HL-60/S4 (cell line): Measurements from ENCODE around the gene CHRNA3.

ENCODE experiments used
- in situ Hi-C: fragments of 300-500 bp; cut with MboI; formaldehyde crosslinking; loops from 2 replicates; pipeline ENCODE4 v1.14.3; 2022; ENCODE audit warnings: low sequenced_read_pairs

The CHRNA3 gene

DNA sequence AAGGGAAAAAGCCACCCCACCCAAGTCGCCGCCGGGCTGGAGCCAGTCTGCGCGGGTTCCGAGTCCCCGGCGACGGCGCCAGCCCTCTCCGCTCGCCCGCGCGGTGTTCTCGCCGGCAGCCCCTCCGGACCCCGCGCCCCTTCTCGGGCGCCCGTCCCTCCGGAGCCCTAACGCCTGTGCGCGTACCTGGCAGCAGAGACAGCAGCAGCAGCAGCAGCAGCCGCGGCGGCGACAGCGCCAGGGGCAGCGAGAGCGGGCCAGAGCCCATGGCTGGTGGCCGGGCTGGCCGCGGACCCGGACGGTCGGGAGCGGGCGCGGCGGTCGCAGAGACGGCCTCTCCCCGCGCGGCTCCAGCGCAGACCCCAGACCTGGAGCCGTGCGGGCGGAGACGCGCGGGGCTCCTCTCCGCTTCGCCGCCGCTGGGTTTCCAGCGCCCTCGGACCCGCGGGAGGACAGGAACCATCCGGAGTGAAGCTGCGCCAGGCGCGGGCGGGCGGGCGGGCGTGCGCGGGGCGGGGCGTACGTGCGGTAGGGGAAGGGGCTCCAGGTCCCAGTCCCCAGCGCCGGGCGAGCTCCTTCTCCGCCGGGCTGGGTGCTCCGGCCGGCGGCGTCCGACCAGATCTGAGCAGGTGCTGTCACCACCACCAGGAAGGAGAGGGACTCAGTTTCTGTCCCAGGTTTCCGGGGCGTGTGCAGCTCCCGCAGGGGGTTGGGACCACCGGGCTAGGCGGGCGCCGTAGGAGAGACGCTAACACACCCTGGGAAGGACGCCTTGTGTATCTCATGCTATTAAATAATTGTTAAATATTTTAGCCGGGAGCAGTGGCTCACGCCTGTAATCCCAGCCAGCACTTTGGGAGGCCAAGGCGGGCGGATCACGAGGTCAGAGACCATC is at the start of gene CHRNA3:
Gene CHRNA3, minus strand, starts transcription at position 470 of the 895 bp plus-strand sequence. Its CDS starts 202 bp downstream, at position 268.
- in situ Hi-C loops: no loop called here

DNA sequence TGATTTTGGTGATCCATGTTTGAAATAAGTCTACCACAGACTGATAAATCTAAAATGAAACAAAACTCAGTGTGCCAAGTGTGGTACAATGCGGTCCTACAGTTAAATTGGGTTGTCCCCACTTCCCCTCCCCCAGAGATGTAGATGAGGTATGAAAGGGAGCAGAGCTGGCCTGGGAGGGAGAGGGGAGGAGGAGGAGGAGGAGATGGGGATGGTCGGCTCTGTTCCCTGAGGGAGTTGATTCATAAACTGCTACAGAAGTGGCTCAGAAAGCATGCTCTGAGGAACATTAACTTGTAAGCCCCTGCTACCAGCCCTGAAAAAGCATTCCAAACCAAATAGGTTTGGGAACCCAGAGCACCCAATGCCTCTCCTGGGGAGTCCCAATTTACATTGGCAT is 48.2 kb upstream of the CHRNA3 start:
- in situ Hi-C loops: no loop called here

DNA sequence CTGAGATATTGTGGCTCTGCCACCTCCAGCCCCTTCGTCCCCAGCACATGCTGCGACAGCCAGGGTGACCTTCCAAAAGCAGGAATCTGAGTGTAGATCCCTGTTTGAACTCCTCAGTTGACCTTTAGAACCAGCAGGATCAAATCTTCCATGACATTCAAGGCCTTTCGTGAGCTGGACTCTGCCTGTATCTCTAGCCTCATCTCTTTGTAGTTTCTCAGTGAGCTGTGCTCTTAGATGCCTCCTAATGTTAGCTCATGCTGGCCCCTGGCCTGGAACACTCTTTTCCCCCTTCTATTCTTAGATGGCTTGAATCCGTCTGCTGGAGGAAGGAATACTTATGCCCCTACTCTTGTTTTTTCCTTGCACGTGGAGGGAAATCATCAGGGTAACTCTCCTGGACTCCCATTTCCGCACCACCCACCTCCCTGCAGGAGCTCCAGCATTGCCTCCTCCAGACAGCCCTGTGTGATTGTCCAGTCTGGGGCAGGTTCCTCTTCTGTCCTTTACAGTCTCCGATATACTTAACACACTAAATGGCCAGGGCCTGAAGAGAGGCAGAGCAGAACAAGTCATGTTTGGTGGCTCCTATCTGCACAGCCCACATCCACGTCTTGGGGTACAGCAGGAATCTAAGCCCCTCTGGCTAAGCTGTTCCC is 46.9 kb upstream of the CHRNA3 start:
- in situ Hi-C loops: no loop called here

DNA sequence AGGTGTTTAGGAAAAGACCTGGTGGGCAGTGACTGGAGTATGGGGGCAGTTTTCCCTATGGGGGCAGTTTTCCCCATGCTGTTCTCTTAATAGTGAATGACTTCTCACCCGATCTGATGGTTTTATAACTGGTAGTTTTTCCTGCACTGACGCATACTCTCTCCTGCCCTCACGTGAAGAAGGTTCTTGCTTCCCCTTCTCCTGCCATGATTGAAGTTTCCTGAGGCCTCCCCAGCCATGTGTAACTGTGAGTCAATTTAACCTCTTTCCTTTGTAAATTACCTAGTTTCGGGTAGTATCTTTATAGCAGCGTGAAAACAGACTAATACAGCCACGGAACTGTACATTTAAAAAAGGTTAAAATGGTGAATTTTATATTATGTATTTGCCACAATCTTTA is 45.2 kb upstream of the CHRNA3 start:
- in situ Hi-C loops: no loop called here

DNA sequence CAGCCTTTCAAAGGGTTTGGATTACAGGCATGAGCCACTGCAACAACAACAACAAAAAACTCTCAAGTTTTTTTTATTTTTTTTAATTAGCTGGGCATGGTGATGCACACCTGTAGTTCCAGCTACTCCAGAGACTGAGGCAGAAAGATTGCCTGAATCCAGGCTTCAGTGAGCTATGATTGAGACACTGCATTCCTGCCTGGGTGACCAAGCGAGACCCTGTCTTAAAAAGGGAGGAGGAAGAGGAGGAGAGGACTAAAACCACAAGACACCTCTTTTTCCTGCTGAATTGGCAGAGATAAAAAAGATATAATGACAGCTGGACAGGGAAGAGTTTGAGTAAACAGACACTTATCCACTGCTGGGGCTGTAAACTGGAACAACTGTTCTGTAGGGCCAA is 42.9 kb upstream of the CHRNA3 start:
- in situ Hi-C loops: no loop called here

DNA sequence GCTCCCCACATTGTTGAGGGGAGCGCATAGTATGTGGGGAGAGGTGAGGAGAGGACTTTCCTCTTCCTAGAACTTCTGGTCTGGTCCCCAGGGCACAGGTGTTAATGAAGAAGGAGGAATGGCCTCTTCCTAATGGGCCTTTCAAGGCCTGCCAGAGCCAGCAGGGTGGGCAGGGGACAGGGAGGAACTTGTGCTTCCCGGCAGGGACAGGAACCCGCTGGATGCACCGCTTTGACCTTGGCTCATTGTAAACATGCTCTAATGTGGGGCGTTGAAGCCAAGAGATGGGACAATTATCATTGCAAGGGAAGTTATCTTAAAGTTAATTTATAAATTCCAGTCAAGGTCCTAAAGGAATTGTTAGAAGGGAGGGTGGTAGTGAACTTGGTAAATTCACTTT is 41.2 kb upstream of the CHRNA3 start:
- in situ Hi-C loops: no loop called here

DNA sequence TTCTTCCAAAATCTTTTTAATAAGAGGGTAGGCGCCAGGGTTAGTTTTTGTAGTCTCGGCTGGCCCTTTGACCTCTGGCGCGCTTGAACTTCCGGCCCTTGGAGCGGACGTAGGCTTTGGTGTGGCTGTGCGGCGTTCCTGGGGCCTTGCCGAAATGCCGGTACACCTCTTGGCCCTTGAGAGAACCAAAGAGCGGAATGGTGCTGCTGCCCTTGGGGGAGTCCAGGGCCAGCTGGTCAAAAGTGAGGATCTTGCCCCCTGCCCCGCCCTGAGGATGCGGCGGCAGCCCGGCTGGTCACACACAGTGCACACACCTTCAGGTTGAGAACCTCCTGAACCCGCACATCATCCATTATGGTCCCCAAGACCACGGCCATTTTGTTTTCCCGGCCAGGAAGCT is 40.2 kb upstream of the CHRNA3 start:
- in situ Hi-C loops: no loop called here

DNA sequence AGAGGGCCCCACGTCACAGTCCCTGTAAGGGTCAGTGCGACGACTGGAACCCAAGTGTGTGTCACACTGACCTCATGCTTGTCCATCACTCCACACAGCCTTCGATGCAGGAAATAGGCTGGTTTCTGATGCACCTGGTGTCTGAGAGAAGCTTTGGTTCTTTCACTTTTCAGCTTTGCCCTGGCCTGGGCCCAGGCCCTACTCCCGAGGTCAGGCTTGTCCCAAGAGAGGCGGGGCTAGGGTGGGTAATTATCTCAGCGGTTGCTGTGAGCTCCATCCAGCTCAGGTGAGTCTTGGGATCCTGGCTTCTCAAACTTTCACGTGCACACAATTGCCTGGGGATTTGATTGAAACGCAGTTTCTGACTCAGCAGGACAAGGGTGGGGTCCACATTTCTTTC is 39.8 kb upstream of the CHRNA3 start:
- in situ Hi-C loops: no loop called here

DNA sequence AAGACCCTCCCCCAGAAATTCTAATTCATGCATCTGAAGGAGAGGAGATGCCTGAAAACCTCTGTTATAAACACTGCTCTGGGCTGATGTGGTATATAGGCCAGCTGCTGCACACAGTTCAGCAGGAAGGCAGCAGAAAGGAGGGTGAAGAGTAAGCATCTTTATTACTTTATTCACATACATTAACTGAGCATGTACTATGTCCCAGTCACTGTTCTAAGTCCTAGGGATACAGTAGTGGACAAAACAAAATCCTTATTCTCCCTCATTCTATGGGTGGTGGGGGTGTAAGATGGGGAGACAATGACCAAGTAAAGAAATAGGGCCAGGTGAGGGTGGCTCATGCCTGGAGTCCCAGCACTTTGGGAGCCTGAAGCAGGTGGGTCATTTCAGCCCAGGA is 38.0 kb upstream of the CHRNA3 start:
- in situ Hi-C loops: no loop called here

DNA sequence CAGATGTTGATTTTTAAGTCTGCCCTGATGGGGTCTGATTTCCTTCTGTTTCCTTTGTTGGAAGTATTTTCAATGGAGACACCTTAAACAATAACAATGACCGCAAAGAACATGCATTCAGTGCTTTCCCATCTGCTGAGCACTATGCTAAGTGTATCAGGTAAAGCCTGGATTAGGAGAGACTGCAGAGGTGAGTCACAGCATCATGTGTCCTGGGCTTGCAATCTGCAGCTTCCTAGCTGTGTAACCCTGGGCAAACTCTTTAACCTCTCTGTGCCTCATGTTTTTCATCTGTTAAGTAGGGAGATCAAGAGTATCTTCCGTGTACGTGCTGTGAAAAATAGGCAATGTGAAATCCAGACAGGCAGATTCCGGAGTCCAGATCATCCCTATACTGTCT is 33.5 kb upstream of the CHRNA3 start:
- in situ Hi-C loops: no loop called here

DNA sequence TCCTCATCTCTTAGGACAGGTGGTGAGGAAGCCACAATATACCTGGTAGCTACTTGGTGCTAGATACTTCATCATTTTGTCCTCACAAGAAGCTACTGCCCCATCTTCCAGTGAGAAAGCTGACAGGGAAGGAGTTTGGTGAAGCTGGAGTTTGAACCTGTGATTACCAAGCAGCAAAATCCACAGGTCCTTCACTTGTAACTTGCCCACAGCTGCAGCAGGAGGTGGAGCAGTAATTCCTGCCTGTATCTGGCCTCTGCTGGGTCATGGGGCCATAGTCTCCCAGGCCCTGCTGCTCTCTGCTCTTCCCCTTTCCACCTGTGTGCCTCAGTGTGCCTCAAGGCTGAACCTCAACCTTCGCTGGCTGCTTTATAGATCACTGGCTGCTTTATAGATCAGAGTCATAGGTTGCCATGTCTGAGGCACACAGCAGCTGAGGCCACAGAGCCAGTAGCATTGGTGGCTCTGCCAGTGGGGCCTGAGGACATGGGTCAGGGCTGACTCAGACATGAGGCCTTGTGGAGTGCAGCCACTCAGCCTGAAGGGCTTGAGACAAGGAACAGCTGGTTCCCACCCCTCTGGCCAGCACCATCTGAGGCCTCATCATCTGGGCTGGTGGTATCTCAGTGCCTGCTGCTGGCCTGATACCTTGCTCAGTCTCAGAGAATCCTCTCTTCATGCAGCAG is 31.3 kb upstream of the CHRNA3 start:
- in situ Hi-C loops: no loop called here

DNA sequence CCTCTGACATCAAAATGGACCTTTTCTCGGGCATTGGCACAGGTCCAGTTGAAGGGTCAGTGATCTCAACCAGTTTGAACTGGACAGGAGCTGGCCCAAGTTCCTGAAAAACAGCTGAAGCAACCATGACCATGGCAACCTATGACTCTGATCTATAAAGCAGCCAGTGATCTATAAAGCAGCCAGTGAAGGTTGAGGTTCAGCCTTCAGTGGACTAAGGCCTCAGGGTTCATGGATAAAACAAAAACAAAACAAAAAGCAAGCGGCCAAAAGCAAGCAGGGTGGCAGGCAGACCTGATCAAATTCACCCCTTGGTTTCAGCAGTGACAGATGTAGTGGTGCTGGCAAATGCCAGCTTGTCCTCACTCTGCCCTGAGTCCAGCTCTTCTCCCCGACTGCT is 30.2 kb upstream of the CHRNA3 start:
- in situ Hi-C loops: no loop called here

DNA sequence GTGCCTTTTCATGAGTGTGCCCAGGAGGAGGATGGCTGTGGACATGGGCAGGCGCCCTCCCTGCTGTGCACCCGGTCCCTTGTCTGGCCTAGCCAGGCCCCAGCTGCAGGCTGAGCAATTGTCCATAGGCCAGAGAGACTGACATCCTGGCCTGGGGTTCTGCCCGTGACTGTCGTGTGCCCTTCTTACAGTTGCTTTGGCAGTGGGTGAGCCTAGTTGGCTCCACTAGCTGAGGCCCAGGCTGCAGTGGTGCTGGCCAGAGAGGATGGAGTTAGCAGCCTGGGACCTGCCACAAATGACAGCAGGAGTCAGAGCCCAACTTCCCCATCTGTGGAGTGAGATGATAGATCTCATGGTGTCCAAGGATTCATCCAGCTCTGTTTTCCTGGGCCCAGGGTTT is 29.2 kb upstream of the CHRNA3 start:
- in situ Hi-C loops: no loop called here

DNA sequence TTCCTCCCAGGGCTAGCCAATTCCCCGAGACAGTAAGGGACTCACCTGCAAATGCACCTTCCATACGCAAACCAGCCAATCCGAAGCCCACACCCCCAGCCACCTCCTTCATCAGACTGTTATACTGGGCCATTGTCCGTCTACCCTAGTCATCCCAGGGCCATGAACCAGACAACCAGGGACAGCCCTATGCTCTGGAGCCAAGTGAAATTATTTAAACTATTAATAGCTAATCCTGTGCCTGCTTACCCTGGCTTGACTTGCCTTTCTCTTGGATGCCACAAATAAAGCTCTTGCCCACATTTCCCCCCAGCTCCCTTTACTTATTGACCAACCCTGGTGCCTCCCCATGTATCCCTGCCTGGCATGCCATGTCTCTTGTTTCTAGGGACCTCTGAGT is 24.2 kb upstream of the CHRNA3 start:
- in situ Hi-C loops: loop anchor here (10.0 kb wide), 1 partner anchor 70 kb away; no protein-coding TSS in a partner anchor

DNA sequence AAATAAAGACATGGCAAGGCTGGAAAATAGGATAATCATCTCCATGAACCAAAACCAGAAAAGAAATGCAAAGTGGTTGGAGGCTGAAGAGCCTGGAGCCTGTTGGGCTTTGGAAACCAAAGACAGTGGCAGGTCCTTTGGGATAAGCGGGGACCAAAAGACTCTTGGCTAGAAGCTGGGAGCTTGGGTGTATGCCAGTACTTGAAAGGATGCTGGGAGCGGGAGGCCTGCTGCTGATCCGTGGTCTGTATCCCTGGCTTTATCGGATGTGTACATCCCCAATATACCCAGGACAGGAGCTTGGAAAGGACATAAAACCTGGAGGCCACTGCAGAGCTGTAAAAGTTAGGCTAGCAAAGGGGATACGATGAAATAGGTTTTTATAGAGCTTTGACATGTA is 21.5 kb upstream of the CHRNA3 start:
- in situ Hi-C loops: loop anchor here (10.0 kb wide), 1 partner anchor 72 kb away; no protein-coding TSS in a partner anchor

DNA sequence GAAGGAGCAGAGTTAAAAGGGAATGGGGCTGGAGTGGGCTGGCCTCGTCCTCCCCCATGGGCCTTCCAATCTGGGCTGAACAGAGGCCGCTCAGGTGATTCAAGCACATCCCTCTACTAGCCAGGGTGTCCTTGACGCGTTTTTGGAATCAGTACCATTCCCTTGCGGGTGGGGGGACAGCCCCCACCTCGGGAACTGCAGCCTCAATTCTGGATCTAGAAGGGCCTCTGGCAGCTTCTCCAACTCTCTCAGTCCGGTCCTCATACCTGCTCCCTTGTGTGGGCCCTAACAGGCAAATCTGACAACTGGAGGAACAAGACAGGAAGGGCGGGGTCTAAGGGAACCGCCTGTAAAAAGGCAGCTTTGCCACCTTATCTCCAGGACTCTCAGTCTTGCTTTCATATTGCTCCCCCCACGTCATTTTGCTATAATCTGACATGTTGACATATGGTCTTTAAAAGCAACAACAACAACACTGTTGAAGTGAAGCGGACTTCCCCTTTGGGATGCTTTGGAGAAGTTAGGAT is 21.0 kb upstream of the CHRNA3 start:
- in situ Hi-C loops: loop anchor here (10.0 kb wide), 1 partner anchor 73 kb away; no protein-coding TSS in a partner anchor

DNA sequence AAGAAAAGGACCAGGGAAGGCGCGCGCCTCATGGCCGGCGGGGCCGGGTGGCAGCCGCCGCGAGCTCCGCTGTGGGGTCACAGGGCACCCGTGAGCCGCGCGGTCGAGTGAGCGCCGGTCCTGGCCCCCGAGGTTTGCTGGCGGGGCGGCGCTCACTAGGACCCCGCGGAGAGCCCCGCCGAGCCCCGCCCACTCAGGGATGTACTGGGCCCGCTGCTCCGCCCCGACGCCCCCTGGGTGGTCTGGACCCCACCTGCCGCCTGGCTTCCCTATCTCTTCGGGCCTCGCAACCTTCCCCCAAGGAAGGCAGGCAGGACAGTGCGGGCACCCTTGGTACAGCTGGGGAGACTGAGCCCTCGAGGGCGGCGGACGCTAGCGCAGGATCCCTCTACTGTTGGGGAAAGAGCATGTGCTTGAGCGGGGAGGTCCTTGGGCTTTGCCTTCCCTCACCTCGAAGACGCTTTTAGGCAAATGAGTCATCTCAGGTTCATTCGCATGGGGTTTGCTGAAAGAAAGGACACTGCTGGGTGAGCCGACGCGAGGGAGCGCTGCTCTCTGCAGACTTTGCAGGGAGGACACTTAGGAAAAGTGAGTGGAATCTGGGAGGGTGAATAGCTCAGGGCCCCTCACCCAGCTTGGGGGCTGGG is 20.4 kb upstream of the CHRNA3 start, which contains the start of gene CHRNB4:
Gene CHRNB4, minus strand, starts transcription at position 109 of the 647 bp plus-strand sequence. Its CDS starts 77 bp downstream, at position 32.
- in situ Hi-C loops: loop anchor here (10.0 kb wide), 1 partner anchor 74 kb away; no protein-coding TSS in a partner anchor

DNA sequence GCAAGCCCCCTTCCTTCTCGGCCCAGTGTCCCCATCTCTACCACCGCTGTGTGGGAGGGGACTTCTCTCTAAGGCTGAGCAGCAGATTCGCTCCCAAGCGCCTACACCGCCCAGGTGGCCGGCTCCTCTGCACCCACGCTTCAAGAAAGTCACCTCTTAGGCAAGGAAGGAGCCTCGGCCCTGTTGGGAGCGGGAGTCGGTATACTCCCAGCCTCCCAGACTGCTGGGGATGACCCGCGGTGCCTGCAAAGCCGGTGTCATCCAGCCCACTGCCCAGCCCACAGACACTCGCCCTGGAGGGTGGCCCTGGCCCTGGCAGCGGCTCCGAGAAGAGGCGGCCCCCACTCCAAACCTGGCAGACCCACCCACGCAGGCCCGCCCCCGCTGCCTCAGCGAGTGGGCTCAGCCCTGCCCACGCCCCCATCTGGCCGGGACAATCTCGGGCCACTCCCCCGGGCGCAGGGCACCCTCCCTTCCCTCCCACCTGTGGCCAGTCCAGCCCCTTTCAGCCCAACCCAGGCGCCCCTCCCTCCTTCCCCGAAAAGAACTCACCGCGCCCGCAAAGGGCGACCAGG is 19.8 kb upstream of the CHRNA3 start:
- in situ Hi-C loops: loop anchor here (10.0 kb wide), 1 partner anchor 74 kb away; no protein-coding TSS in a partner anchor

DNA sequence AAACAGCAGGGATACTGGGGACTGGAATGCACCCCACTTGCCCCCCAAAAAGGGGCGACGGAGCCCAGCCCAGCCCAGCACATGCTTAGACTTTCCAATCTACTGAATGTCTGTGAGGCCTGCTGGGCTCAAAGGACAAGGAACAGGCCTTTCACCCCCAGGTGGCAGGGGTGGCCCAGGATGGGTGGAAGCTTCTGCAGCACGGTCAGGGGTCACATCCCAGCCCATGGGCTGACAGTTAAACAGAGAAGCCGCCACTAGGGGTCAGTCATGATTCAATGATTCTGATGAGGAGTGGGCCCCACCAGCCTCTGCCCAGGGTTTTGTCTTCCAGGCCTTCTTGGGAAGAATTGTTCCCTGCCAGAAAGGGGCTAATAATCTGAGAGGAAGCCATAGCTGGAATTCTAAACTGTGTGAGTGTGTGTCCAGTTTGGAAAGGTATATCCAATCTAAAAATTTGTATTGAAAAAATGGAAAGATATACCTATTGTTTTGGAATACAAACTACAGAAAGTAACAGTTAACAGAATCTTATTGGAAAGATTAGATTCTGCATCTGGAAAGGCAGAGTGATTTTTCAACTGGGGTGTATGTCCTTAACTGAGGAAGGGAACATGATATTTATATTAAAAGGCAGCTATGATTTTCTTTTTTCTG is 18.0 kb upstream of the CHRNA3 start:
- in situ Hi-C loops: no loop called here
